SH-SY5Y (cell line): ENCODE measurements around the gene MYCL.

Source experiments
- GATA2 ChIP-seq: IDR thresholded peaks from 2 replicates; pipeline ENCODE4 v1.6.1; 2011; ENCODE audit warnings: mild to moderate bottlenecking, low read depth, low read length
- GATA3 ChIP-seq: IDR thresholded peaks from 2 replicates; pipeline ENCODE4 v1.6.1; 2011; ENCODE audit warnings: low read depth, mild to moderate bottlenecking, low read length, moderate library complexity

DNA sequence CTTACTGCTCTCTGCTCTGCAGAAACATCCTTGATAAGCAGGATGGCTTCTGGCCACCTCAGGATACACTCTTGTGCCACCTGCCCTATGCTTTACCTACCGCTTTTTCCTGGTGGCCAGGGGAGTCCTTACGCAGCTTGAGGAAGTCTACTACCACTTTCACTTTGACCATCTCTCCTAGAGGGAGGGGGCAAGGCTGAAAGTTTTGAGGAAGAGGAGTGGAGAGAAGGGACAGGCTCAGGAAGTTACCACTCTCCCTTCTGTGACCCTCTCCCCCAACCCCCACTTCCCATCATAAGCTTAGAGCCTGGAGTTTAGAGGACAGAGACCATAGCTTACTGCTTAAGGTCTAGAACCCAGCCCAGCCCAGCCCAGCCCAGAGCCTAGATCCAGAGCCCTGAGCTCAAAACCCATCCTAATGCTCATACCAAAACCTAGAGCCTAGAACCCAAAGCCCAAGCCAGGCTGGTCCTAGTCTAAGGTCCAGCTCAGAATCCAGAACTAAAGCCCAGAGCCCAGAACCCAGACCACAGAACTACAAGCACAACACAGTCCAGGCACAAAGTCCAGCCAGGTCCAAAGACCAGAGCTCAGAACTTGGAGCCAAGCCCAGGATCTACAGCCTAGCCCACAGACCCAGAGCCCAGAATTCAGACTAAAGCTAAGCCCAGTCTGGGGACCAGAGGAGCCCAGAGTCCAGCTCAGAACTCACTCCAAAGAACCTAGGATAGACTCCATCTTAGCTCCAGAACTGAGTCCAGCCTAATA lies 35.2 kb upstream of the MYCL start:
- TF ChIP-seq GATA3 (no peak), GATA2 (no peak)
